Bronchus fibroblast of lung (primary cell): Measurements from ENCODE around the gene UBAC1. TPM values are rescaled to one million over a fixed set of nuclear protein-coding genes. Genes with fewer than 3 reads are reported as not detected.

ENCODE experiments used
- total RNA-seq: library from RNA; depleted of rRNA; stranded (reverse); fragments of >200 nt; gene quantifications from 2 replicates; pipeline ENCODE4 v1.2.3, GENCODE V29; 2015

UBAC1 gene, protein sequence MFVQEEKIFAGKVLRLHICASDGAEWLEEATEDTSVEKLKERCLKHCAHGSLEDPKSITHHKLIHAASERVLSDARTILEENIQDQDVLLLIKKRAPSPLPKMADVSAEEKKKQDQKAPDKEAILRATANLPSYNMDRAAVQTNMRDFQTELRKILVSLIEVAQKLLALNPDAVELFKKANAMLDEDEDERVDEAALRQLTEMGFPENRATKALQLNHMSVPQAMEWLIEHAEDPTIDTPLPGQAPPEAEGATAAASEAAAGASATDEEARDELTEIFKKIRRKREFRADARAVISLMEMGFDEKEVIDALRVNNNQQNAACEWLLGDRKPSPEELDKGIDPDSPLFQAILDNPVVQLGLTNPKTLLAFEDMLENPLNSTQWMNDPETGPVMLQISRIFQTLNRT
- 40.9 and 43.9 TPM in 2 replicates for total RNA-seq

DNA sequence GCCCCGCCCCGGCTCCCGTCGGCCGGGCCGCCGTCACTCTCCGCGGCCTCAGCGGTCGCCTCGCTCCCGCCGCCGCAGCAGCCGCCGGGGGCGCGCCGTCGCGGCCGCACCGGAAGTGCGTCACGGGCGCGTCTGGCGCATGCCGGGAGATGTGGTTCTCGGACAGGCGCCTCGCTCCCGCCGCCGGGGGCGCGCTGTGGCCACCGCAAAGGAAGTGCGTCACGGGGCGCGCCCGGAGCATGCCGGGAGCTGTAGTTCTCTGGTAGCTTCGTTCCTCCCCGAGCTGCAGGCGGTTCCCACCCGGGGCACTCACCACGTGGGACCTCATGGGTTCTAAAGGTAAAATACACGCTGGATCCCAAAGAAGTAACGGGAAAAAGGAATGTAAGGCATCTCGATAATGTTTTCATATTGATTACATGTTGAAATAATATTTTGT is at the start of gene UBAC1:
TSS of gene UBAC1 (minus strand) at position 97 of the 439 bp plus-strand sequence. CDS start 211 bp downstream, outside the sequence.

DNA sequence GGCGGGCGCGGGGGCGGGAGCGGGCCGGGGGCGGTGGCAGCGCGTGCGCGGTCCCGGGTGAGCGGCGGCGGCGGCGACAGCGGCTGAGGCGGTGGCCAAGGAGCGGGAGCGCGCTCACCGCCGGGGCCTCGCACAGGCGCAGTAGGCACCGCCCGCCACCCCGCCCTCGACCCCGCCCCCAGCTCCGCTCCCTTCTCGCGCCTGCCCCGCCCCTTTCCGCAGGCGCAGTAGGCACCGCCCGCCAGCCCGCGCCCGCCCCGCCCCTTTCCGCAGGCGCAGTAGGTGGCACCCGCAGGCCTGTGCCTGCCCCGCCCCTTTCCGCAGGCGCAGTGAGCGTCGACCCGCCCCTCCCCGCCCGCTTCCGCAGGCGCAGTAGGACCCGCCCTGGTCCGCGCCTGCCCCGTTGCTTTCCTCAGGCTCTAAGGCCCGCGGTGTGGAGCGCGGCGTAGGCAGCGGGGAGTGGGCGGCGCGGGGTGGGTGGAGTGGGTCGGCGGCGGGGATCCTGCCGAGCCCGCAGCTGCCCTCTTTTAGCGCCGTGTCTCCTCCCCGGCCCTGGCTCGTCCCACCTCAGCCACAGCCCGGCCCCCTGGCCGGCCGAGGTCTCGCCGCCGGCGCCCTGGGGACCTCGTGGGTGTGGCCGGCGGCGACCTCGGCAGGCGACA is 53.6 kb downstream of the UBAC1 start, which contains the start of gene CAMSAP1:
TSS of gene CAMSAP1 (minus strand) at position 116 of the 662 bp plus-strand sequence. CDS start 387 bp downstream, outside the sequence.

Other genes with a start within 250 kb of the UBAC1 start
- 18.7 and 22.9 TPM in 2 replicates for gene CAMSAP1, start 53.8 kb downstream of the UBAC1 start, total RNA-seq
- gene NACC2, start 133.9 kb upstream of the UBAC1 start, total RNA-seq: 16.9 and 17.1 TPM in 2 replicates
- 31.4 and 33.3 TPM in 2 replicates for gene TMEM250, start 157.5 kb upstream of the UBAC1 start, total RNA-seq
- not detected in 2 replicates for gene LHX3, start 243.8 kb upstream of the UBAC1 start, total RNA-seq